ENCODE results near the gene DIP2B. TPM values are rescaled to one million over a fixed set of nuclear protein-coding genes. Genes with fewer than 3 reads are reported as not detected.

DIP2B gene
- total RNA-seq, 2 donors from 2014 or later, result 22.8 to 31.0 TPM

DNA sequence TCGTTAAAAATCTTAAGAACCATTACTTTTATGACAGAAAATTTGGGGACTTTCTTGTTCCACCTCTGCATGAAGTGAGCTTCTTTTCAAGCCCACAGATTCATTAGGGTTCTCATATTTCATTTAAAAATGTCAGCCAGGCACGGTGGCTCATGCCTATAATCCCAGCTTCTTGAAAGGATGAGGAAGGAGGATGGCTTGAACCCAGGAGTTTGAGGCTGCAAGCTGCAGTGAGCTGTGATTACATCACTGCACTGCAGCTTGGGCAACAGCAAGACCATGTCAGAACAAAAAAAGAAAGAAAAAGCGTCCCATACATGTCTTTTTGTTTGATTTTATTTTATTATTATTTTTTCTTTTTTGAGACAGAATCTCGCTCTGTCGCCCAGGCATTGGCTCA is 215.7 kb downstream of the DIP2B start:
- no peaks in the 10 kb centered on the region for H3K9me3 ChIP-seq (ENCODE audit: control insufficient read depth, low read length, poor library complexity, severe bottlenecking)
- DNase-seq, result no peak
- no peaks in the 10 kb centered on the region for H3K4me1 Mint-ChIP-seq
- H3K4me3 Mint-ChIP-seq, result no peak overlapping the region
- H3K27ac Mint-ChIP-seq, result no peak overlapping the region
- H3K36me3 Mint-ChIP-seq (ENCODE audit: low read depth), result peaks cover 13% of the 10 kb centered on the region
- ATAC-seq, result no peak
- no peaks in the 10 kb centered on the region for H3K27me3 Mint-ChIP-seq

DNA sequence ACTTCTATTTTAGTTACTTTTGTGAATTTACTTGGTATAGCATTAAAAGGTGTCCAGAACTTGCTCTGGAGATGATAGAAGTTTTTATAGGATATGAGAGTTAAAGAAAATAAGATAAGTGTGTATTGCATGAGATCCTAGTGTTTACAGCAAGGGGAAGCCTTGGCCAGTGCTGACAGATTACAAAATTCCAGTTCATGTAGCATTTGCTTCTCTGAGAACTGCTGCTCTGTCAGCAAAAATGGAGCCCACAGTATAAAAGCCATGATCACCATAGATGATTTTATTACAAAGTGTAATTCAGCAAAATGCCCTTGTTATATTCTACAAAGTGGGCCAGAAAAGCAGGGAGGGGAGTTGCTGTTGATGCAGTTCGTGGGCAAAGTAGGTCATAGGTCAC is 219.1 kb downstream of the DIP2B start:
- Mint-ChIP-seq H3K36me3 (ENCODE audit: low read depth) (peaks cover 14% of the 10 kb centered on the region), H3K4me3 (no peak overlapping the region), H3K27me3 (no peaks in the 10 kb centered on the region), H3K27ac (no peak overlapping the region), H3K4me1 (peaks cover 2% of the 10 kb centered on the region)
- ATAC-seq (no peak), DNase-seq (no peak)
- H3K9me3 ChIP-seq (ENCODE audit: control insufficient read depth, low read length, poor library complexity, severe bottlenecking), result no peaks in the 10 kb centered on the region

DNA sequence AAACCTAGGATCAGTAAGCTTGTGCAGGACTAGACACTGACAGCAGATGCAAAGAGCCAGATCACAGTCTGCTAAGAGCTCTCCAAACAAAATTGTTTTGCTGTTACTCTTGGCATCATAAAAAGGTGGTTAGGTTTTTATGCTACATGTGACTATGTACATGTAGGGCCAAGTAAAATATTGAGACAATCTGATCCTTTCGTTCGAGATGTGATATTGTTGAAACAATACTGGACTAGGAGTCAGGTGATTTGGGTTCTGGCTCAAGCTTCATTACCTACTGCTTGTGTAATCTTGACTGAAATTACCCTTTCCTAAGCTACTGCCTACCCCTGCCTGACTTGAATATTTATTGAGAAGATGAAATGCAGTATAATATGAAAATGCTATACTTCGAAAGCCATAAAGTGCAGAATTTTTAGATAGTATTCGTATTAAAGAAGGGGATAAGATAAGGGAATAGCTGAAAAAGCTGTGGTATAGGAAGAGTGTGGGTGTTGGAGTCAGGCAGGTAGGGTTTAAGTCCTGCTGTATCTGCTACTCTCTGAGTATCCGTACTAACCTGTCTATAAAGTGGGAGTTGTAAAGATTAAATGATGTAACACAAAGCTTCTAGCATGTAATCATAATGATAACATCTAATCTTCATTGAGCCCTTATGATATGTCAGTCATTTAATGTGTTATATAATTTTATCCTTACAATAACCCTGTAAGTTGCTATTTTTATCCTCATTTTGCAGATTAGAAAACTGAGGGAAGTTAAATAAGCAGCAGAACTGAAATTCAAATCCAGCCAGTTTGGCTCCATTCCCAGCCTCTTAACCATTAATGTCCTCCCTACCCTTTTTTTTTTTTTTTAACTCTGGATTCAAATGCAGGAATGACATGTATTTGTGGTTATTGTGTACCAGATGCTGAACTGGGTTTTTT is 220.5 kb downstream of the DIP2B start:
- ATAC-seq (no peak), DNase-seq (no peak)
- H3K27ac Mint-ChIP-seq, result no peak overlapping the region
- peaks cover 16% of the 10 kb centered on the region for H3K36me3 Mint-ChIP-seq (ENCODE audit: low read depth)
- H3K27me3 Mint-ChIP-seq, result no peaks in the 10 kb centered on the region
- no peaks in the 10 kb centered on the region for H3K9me3 ChIP-seq (ENCODE audit: control insufficient read depth, low read length, poor library complexity, severe bottlenecking)
- H3K4me3 Mint-ChIP-seq, result no peak overlapping the region
- H3K4me1 Mint-ChIP-seq, result peaks cover 2% of the 10 kb centered on the region

DNA sequence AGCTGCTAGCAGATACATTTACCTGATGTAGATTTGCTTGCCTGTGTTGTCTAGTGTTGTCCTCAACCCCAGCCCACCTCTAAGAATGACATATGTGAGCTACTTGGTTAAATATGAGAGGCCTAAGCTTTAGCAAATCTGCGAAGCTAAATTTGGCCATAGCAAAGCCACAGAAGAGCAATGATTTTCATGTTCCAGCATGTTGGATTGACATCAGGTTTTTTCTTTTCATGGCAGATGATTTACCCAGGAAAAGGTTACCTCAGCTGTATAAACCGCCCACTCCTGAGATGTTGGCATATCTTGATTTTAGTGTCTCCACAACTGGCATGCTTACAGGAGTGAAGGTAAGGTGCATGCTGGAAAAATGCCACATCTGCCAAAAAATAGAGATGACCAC is 222.7 kb downstream of the DIP2B start:
- Mint-ChIP-seq H3K36me3 (ENCODE audit: low read depth) (peaks cover 16% of the 10 kb centered on the region), H3K27me3 (no peaks in the 10 kb centered on the region), H3K27ac (no peak overlapping the region), H3K4me1 (peaks cover 4% of the 10 kb centered on the region), H3K4me3 (no peak overlapping the region)
- H3K9me3 ChIP-seq (ENCODE audit: control insufficient read depth, low read length, poor library complexity, severe bottlenecking), result no peaks in the 10 kb centered on the region
- ATAC-seq, result no peak
- no peak for DNase-seq

DNA sequence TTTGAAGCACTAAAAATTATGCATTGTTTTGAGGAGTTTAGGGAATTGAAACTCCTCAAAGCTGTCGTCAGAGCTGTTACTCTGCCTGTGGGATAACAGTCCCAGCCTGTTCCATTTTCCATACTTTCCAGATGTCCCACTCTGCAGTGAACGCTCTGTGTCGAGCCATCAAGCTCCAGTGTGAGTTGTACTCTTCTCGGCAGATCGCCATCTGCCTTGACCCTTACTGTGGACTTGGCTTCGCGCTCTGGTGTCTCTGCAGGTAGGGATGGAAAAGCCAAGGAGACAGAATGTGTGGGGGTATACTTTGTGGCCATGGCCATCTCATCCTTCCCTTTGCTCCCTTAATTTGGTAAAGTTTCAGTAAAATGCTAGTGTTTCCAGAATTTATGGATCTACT is 223.6 kb downstream of the DIP2B start:
- H3K27ac Mint-ChIP-seq, result no peak overlapping the region
- DNase-seq, result no peak
- ATAC-seq, result no peak
- no peak overlapping the region for H3K4me3 Mint-ChIP-seq
- no peaks in the 10 kb centered on the region for H3K27me3 Mint-ChIP-seq
- no peaks in the 10 kb centered on the region for H3K9me3 ChIP-seq (ENCODE audit: control insufficient read depth, low read length, poor library complexity, severe bottlenecking)
- peaks cover 9% of the 10 kb centered on the region for H3K36me3 Mint-ChIP-seq (ENCODE audit: low read depth)
- peaks cover 4% of the 10 kb centered on the region for H3K4me1 Mint-ChIP-seq

DNA sequence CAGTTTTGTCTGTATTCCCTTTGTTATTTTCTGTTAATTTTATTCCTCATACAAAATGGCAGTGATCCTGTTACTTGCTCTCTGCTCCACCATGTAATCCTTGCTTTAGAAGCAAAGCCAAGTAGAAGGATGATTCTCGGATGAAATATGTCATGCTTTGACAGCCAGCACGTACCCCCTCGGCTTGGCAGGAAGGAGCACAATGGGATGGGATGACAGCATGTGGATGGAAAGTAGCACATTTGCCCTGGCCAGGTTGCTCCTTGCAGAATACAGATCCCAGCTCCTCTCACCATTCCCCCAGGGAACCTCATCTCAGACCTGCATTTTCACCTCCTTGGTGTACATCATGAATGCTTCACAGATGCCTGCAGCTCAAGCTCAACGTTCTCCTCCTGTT is 224.1 kb downstream of the DIP2B start:
- Mint-ChIP-seq H3K27me3 (no peaks in the 10 kb centered on the region), H3K4me3 (no peak overlapping the region), H3K36me3 (ENCODE audit: low read depth) (peaks cover 9% of the 10 kb centered on the region), H3K4me1 (peaks cover 4% of the 10 kb centered on the region), H3K27ac (no peak overlapping the region)
- DNase-seq (no peak), ATAC-seq (no peak)
- H3K9me3 ChIP-seq (ENCODE audit: control insufficient read depth, low read length, poor library complexity, severe bottlenecking), result no peaks in the 10 kb centered on the region

DNA sequence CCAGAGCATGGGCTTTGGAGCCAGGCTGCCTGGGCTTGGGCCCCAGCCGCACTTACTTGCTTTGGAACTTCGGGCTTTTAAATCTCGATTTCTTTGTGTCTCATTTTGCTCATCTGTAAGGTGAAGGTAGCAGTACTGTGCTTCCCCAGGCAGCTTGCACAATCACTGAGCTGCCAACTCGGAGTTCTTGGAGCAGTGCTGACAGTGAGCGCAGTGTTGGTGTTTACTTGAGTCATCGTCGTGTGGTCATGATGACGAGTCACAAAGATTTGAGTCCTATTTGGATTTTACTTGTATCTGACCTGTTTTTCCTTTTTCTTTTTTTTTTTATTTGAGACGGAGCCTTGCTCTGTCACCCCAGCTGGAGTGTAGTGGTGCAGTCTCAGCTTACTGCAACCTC is 227.8 kb downstream of the DIP2B start:
- Mint-ChIP-seq H3K36me3 (ENCODE audit: low read depth) (peaks cover 9% of the 10 kb centered on the region), H3K4me3 (no peak overlapping the region), H3K27ac (peak overlapping the region; percentile 68), H3K27me3 (no peaks in the 10 kb centered on the region), H3K4me1 (peaks cover 4% of the 10 kb centered on the region)
- ATAC-seq (no peak), DNase-seq (no peak)
- no peaks in the 10 kb centered on the region for H3K9me3 ChIP-seq (ENCODE audit: control insufficient read depth, low read length, poor library complexity, severe bottlenecking)

DNA sequence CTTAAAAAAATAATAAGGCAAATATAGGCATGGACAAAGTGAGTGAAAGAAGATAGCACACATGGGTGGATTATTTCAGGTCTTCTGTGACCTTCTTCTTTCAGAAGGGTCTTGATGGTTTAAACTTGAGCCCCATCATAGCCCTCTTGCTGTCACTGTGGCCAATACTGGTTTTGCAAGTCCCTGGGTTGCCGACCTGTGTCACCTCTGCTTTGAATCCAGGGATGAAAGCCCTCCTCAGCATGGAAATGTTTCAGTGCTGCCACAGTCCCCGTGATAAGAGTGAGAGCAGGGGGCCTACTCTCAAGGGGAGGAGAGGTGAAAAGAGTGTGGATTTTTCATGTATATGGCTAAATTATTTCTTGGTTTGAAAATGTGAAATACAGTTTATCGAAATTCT is 228.9 kb downstream of the DIP2B start:
- Mint-ChIP-seq H3K36me3 (ENCODE audit: low read depth) (peaks cover 7% of the 10 kb centered on the region), H3K27ac (peak overlapping the region; percentile 68), H3K4me1 (peaks cover 3% of the 10 kb centered on the region), H3K27me3 (no peaks in the 10 kb centered on the region), H3K4me3 (no peak overlapping the region)
- DNase-seq, result no peak
- no peak for ATAC-seq
- no peaks in the 10 kb centered on the region for H3K9me3 ChIP-seq (ENCODE audit: control insufficient read depth, low read length, poor library complexity, severe bottlenecking)

DNA sequence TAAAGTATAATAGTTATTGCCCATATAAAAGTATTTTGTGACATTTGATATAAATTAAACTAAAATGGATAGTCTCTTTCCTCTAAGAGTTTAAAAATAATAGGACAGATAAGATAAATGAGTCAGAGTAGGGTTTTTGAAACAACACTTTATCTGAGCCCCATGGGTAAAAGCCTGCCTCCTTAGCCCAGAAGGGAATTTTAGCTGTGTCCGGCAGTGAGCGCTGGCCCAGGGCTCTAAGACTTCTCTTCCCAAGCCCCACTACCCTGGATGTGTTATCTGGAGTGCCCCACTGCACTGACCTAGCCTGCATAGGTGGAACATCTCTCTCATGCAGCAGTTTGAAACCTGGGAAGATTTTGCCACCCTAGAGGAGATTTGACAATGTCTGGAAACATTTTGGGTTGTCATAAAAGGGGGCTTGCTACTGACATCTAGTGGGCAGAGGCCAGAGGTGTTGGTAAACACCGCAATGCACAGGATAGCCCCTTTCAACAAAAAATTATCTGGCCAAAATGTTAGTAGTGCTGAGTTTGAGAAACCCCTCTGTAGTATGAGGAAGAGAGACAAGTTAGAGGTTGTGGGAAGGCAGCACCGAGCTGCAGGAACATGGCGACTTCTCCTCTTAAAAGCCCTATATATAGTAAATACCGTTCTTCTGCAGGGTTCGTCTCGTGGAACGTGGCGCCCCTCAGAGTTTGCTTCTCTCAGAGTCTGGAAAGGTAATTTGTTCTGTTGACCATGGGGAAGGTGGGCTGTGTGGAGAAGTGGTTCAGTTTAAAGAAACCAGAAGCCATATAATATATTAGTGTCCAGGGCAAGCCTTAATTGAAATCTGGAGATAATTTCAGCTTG is 229.9 kb downstream of the DIP2B start:
- H3K4me3 Mint-ChIP-seq, result no peak overlapping the region
- peaks cover 6% of the 10 kb centered on the region for H3K36me3 Mint-ChIP-seq (ENCODE audit: low read depth)
- H3K27ac Mint-ChIP-seq, result peak overlapping the region; percentile 14
- H3K4me1 Mint-ChIP-seq, result peaks cover 2% of the 10 kb centered on the region
- ATAC-seq (no peak), DNase-seq (no peak)
- no peaks in the 10 kb centered on the region for H3K9me3 ChIP-seq (ENCODE audit: control insufficient read depth, low read length, poor library complexity, severe bottlenecking)
- H3K27me3 Mint-ChIP-seq, result no peaks in the 10 kb centered on the region

DNA sequence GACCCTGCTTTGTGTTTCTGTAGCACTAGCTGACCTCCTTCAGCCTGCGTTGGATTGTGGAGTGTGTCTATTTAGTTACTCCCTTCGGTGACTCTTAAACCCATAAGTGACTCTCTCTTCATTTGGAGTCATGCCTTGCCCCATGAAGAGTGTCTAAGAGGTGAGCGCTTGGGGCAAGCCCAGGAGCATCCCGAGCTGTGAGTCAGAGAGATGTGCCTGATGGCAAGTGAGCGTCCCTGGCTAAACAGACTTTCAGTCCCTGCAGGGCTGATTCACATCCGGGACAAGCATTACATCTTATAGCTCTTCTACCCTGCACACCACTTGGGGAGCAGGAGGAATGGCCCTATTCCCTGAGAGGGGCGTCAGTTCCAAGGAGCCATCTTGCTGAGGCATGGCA is 234.8 kb downstream of the DIP2B start:
- Mint-ChIP-seq H3K36me3 (ENCODE audit: low read depth) (peaks cover 15% of the 10 kb centered on the region), H3K27me3 (no peaks in the 10 kb centered on the region), H3K4me1 (peaks cover 3% of the 10 kb centered on the region), H3K27ac (no peak overlapping the region), H3K4me3 (no peak overlapping the region)
- no peaks in the 10 kb centered on the region for H3K9me3 ChIP-seq (ENCODE audit: control insufficient read depth, low read length, poor library complexity, severe bottlenecking)
- no peak for ATAC-seq
- DNase-seq, result no peak

DNA sequence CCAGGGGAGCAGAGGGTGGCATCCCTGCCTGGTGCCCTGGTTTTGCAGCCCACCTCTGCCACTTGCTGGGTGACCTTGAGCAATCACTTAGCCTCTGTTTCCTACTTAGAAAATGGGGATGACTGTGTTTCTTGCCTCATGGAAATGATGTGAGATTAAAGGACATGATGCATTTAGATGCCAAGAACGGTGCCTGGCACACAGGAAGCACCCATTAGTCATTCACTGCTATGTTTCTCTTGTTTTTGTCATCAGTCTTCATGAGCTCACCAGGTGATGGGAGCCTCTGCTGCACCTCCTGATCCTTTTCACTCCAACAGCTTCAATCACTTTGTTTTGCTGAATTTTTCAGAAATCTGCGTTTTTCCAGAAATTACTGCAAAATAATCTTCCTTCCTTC is 235.5 kb downstream of the DIP2B start:
- ATAC-seq (no peak), DNase-seq (no peak)
- no peak overlapping the region for H3K4me3 Mint-ChIP-seq
- no peaks in the 10 kb centered on the region for H3K27me3 Mint-ChIP-seq
- peaks cover 3% of the 10 kb centered on the region for H3K4me1 Mint-ChIP-seq
- no peak overlapping the region for H3K27ac Mint-ChIP-seq
- no peaks in the 10 kb centered on the region for H3K9me3 ChIP-seq (ENCODE audit: control insufficient read depth, low read length, poor library complexity, severe bottlenecking)
- H3K36me3 Mint-ChIP-seq (ENCODE audit: low read depth), result peaks cover 15% of the 10 kb centered on the region

DNA sequence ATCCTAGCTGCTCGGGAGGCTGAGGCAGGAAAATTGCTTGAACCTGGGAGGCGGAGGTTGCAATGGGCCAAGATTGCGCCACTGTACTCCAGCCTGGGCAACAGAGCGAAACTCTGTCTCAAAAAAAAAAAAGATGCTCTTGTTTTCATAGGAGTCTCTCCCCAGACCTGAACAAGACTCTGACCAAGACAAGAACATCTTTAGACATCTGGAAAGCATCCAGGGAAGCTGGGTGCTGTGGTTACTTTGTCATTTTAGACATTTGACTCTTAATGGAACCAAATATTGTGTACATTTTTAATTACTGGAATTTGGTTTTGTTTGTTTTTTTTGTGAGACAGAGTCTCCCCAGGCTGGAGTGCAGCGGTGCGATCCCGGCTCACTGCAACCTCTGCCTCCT is 238.0 kb downstream of the DIP2B start:
- H3K36me3 Mint-ChIP-seq (ENCODE audit: low read depth), result peaks cover 21% of the 10 kb centered on the region
- no peaks in the 10 kb centered on the region for H3K9me3 ChIP-seq (ENCODE audit: control insufficient read depth, low read length, poor library complexity, severe bottlenecking)
- no peak overlapping the region for H3K27ac Mint-ChIP-seq
- H3K4me3 Mint-ChIP-seq, result no peak overlapping the region
- H3K4me1 Mint-ChIP-seq, result peaks cover 3% of the 10 kb centered on the region
- DNase-seq, result no peak
- no peaks in the 10 kb centered on the region for H3K27me3 Mint-ChIP-seq
- ATAC-seq, result no peak

DNA sequence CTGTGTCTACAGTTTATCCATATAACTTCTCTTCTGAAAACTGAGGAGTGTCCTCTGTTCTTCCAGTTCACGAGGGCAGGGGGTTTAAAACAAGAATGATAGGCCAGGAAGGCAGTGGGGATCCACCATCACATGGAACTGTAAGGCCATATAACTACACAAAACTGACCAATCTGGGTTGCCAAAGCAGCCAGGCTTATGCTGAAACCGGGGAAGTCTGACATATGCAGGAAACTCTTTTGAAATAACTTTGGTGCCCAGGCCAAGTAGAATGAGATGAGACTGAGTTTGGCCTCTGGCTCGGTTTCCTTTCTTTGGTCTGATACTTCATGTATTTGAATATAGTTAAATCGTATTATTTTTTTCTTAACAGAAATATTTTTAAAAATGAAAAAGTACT is 241.1 kb downstream of the DIP2B start:
- H3K36me3 Mint-ChIP-seq (ENCODE audit: low read depth), result peaks cover 16% of the 10 kb centered on the region
- H3K27ac Mint-ChIP-seq, result no peak overlapping the region
- no peaks in the 10 kb centered on the region for H3K27me3 Mint-ChIP-seq
- H3K4me3 Mint-ChIP-seq, result no peak overlapping the region
- H3K9me3 ChIP-seq (ENCODE audit: control insufficient read depth, low read length, poor library complexity, severe bottlenecking), result no peaks in the 10 kb centered on the region
- no peaks in the 10 kb centered on the region for H3K4me1 Mint-ChIP-seq
- DNase-seq, result no peak
- ATAC-seq, result no peak
